Endodermal cell (in vitro differentiated cells): ENCODE results near the gene GLG1. TPM values are rescaled to one million over a fixed set of nuclear protein-coding genes. Genes with fewer than 3 reads are reported as not detected.
"Not testable (repeated sequence)": the region's sequence is repeated elsewhere in the genome, so short reads cannot be mapped to it uniquely, and the experiment has no call there.

Experiments
- DNase-seq: peaks from one replicate; pipeline ENCODE4 v3.0.0-alpha.2; 2017
- H3K27ac ChIP-seq: 2 replicates; pipeline ENCODE4 v1.5.1; 2013; ENCODE audit warnings: mild to moderate bottlenecking, low read depth, low read length, moderate library complexity
- H3K27me3 ChIP-seq: 2 replicates; pipeline ENCODE4 v1.6.1; 2013; ENCODE audit warnings: mild to moderate bottlenecking, low read length, moderate library complexity; ENCODE audit not compliant: insufficient read depth, control insufficient read depth, poor library complexity, severe bottlenecking
- H3K36me3 ChIP-seq: 2 replicates; pipeline ENCODE4 v1.7.0; 2013; ENCODE audit warnings: mild to moderate bottlenecking, low read length, moderate library complexity; ENCODE audit not compliant: control insufficient read depth, insufficient read depth
- H3K4me1 ChIP-seq: one replicate; pipeline ENCODE4 v1.7.0; 2013; ENCODE audit warnings: low read length; ENCODE audit not compliant: control insufficient read depth, insufficient read depth
- H3K4me3 ChIP-seq: 2 replicates; pipeline ENCODE4 v1.5.1; 2013; ENCODE audit warnings: mild to moderate bottlenecking, low read length, moderate library complexity
- H3K9ac ChIP-seq: 2 replicates; pipeline ENCODE4 v1.6.1; 2013; ENCODE audit warnings: mild to moderate bottlenecking, low read length, moderate library complexity; ENCODE audit not compliant: poor library complexity, severe bottlenecking; ENCODE audit errors: extremely low read depth
- H3K9me3 ChIP-seq: 2 replicates; pipeline ENCODE4 v1.6.1; 2013; ENCODE audit warnings: mild to moderate bottlenecking, low read length, moderate library complexity; ENCODE audit not compliant: control insufficient read depth
- H3K27ac Mint-ChIP-seq: 2 replicates; pipeline ENCODE4 v1.8.0; 2020; ENCODE audit warnings: mixed read lengths
- H3K27me3 Mint-ChIP-seq: 2 replicates; pipeline ENCODE4 v1.8.0; 2021; ENCODE audit warnings: mild to moderate bottlenecking, mixed read lengths; ENCODE audit not compliant: insufficient read depth
- H3K36me3 Mint-ChIP-seq: 2 replicates; pipeline ENCODE4 v1.8.0; 2020; ENCODE audit warnings: low read depth, mixed read lengths
- H3K4me1 Mint-ChIP-seq: 2 replicates; pipeline ENCODE4 v1.8.0; 2020; ENCODE audit warnings: mixed read lengths
- H3K4me3 Mint-ChIP-seq: 2 replicates; pipeline ENCODE4 v1.8.0; 2020; ENCODE audit warnings: mild to moderate bottlenecking, moderate library complexity, mixed read lengths
- H3K9me3 Mint-ChIP-seq: 2 replicates; pipeline ENCODE4 v1.8.0; 2020; ENCODE audit warnings: mild to moderate bottlenecking, mixed read lengths
- WGBS, 2 experiments: methylation state at CpG; one replicate each; pipeline versions ENCODE4 v1.1.5 to v1.1.7; 2013; ENCODE audit warnings: missing lambda C conversion rate in 2 of 2, mixed read lengths in 1 of 2; ENCODE audit not compliant: insufficient coverage in 1 of 2, insufficient read length in 1 of 2; 5-methylcytosine and 5-hydroxymethylcytosine counted together
- total RNA-seq, 2 donors: library from RNA; stranded (reverse); fragmentation: NEBNext Ultra II Directional in 1 of 2; extraction: Animal tissue kit (Norgen Biotek cat#: 25700) in 1 of 2; gene quantifications; 2 replicates in 1 of 2; 3 replicates in 1 of 2; pipeline ENCODE4 v1.2.1, GENCODE V29; 2021
- TF ChIP-seq, protein P1 (sequence below): fragments of 200-600 bp; sonication (generic); conservative IDR thresholded peaks from 2 replicates; pipeline ENCODE4 v1.5.0; 2021; ENCODE audit warnings: antibody characterized with exemption, mild to moderate bottlenecking

The GLG1 gene
- total RNA-seq, 2 donors from 2014 or later = 120 to 136 TPM

DNA sequence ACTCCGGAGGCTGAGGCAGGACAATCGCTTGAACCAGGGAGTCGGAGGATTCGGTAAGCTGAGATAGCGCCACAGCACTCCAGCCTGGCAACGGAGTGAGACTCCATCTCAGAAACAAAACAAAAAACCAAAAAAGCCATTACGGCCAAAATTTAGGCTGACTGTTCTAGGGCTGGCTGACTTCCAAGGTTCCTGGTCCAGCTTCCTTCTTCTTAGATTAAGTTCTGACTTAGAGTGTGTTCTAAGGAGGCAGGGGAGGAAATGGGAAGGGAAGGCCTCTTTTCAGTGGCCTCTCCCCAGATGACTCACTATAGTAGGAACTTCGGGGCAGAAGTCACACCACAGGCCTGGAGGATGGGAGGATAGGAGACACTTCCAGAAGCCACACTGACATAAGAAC, 157.9 kb downstream of the GLG1 start:
- Histone ChIP-seq H3K4me1 (no peaks in the 10 kb centered on the region), H3K9me3 (no peaks in the 10 kb centered on the region), H3K36me3 (peaks cover 31% of the 10 kb centered on the region), H3K27me3 (no peaks in the 10 kb centered on the region), H3K4me3 (no peak overlapping the region), H3K9ac (no peak overlapping the region), H3K27ac (no peak overlapping the region)
- 93 to 96% methylated on average over 4 to 8 of the region's 8 CpGs for WGBS, 2 experiments
- no peak for DNase-seq
- Mint-ChIP-seq H3K27ac (no peak overlapping the region), H3K36me3 (peaks cover 46% of the 10 kb centered on the region), H3K9me3 (no peaks in the 10 kb centered on the region), H3K27me3 (no peaks in the 10 kb centered on the region), H3K4me3 (no peak overlapping the region), H3K4me1 (no peaks in the 10 kb centered on the region)
- TF ChIP-seq, protein P1, sequence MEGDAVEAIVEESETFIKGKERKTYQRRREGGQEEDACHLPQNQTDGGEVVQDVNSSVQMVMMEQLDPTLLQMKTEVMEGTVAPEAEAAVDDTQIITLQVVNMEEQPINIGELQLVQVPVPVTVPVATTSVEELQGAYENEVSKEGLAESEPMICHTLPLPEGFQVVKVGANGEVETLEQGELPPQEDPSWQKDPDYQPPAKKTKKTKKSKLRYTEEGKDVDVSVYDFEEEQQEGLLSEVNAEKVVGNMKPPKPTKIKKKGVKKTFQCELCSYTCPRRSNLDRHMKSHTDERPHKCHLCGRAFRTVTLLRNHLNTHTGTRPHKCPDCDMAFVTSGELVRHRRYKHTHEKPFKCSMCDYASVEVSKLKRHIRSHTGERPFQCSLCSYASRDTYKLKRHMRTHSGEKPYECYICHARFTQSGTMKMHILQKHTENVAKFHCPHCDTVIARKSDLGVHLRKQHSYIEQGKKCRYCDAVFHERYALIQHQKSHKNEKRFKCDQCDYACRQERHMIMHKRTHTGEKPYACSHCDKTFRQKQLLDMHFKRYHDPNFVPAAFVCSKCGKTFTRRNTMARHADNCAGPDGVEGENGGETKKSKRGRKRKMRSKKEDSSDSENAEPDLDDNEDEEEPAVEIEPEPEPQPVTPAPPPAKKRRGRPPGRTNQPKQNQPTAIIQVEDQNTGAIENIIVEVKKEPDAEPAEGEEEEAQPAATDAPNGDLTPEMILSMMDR = no peak

DNA sequence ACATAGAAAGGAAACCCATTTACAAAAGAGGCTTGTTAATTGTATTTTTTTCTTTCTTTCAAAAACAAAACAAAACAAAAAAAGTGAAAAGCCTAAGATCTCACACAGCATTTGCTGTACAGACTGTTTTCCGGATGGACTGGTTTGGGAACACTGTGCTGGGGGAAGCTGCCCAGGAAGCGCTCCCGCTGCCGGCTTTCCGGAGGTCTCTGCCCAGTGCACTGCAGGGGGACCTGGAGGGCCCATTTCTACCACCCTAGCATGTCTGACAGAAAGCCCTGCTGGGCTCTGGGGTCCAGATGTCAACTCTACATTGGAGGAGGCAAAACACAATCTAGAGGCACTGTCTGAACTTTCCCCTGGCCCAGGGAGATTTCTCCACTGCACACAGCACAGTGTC, 159.3 kb downstream of the GLG1 start:
- no peaks in the 10 kb centered on the region for H3K9me3 Mint-ChIP-seq
- no peak overlapping the region for H3K9ac ChIP-seq
- TF ChIP-seq, protein P1 = no peak
- H3K27ac Mint-ChIP-seq = peak overlapping the region; percentile 30
- H3K9me3 ChIP-seq = no peaks in the 10 kb centered on the region
- H3K4me3 Mint-ChIP-seq = no peak overlapping the region
- no peak overlapping the region for H3K4me3 ChIP-seq
- no peak for DNase-seq
- no peaks in the 10 kb centered on the region for H3K4me1 Mint-ChIP-seq
- 95 to 96% methylated on average over 3 to 5 of the region's 5 CpGs for WGBS, 2 experiments
- peaks cover 41% of the 10 kb centered on the region for H3K36me3 Mint-ChIP-seq
- H3K27ac ChIP-seq = no peak overlapping the region
- no peaks in the 10 kb centered on the region for H3K4me1 ChIP-seq
- H3K27me3 ChIP-seq = no peaks in the 10 kb centered on the region
- no peaks in the 10 kb centered on the region for H3K27me3 Mint-ChIP-seq
- peaks cover 22% of the 10 kb centered on the region for H3K36me3 ChIP-seq

DNA sequence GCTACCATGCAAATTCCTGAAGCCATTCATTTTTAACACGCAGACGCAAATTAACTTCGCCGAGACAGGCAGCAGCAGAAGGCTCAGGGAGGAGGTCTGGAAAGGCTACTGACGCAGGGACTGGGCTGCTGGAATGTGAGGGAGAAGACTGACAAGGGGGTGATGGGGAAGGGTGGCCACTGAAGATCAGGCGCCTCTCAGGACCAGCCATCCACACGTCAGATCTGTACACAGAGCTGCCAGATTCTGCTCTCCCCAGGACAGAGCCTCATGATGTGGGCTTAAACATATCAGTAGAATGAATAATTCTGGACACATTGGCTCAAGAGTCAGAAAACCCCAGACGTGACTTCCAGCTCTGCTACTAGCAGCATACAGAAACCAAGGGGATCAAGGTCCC, 160.0 kb downstream of the GLG1 start:
- Mint-ChIP-seq H3K36me3 (peaks cover 35% of the 10 kb centered on the region), H3K4me3 (no peak overlapping the region), H3K27me3 (no peaks in the 10 kb centered on the region), H3K27ac (peak overlapping the region; percentile 53), H3K9me3 (no peaks in the 10 kb centered on the region), H3K4me1 (no peaks in the 10 kb centered on the region)
- H3K4me1 ChIP-seq = no peaks in the 10 kb centered on the region
- DNase-seq = no peak
- H3K4me3 ChIP-seq = no peak overlapping the region
- WGBS, 2 experiments = 93 to 100% methylated on average over 6 to 8 of the region's 8 CpGs
- no peaks in the 10 kb centered on the region for H3K9me3 ChIP-seq
- H3K36me3 ChIP-seq = peaks cover 20% of the 10 kb centered on the region
- no peak overlapping the region for H3K9ac ChIP-seq
- H3K27me3 ChIP-seq = no peaks in the 10 kb centered on the region
- no peak overlapping the region for H3K27ac ChIP-seq
- TF ChIP-seq, protein P1 = no peak

DNA sequence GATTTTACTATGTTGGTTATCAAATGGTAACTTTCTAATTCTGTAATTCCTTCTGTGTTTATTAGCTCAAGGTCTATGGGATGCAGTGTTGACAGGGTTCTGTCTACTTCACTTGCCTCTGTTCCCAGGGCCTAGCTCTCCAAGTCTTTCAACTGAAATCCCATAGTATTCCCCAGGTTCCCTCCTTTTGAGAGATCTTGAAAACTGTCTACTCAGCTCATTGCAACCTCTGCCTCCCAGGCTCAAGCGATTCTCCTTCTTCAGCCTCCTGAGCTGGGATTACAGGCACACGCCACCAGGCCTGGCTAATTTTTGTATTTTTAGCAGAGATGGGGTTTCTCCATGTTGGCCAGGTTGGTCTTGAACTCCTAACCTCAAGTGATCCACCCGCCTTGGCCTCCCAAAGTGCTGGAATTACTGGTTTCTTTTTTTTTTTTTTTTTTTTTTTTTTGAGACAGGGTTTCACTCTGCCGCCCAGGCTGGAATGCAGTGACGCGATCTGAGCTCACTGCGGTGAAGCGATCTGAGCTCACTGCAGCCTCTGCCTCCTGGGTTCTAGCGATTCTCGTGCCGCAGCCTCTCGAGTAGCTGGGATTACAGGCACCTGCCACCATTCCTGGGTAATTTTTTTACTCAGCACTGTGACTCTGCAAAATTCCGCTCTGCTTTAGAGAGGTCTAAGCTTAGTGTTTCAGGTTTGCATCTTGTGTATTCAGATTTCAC, 163.1 kb downstream of the GLG1 start:
- peaks cover 35% of the 10 kb centered on the region for H3K36me3 Mint-ChIP-seq
- H3K36me3 ChIP-seq, H3K4me1 ChIP-seq, H3K27ac Mint-ChIP-seq, H3K9me3 Mint-ChIP-seq, H3K9me3 ChIP-seq, H3K4me3 Mint-ChIP-seq, H3K27ac ChIP-seq, H3K4me1 Mint-ChIP-seq, H3K4me3 ChIP-seq, H3K27me3 Mint-ChIP-seq, H3K27me3 ChIP-seq, DNase-seq, H3K9ac ChIP-seq: not testable (repeated sequence)
- 90 to 99% methylated on average over 2 to 11 of the region's 13 CpGs for WGBS, 2 experiments
